ENCODE results near the gene DLG2.

The DLG2 gene

GRCh38 chr11:84580428-84580827, 1046.7 kb downstream of the DLG2 start:
- no peak for DNase-seq (ENCODE audit: low read depth in 2 of 2)
- H3K4me3 ChIP-seq (replicated peaks in 1 of 2; ENCODE audit: low read depth in 2 of 2, low read length in 2 of 2), result no peak overlapping the region
- TF ChIP-seq CTCF (IDR thresholded peaks at IDR 0.05; ENCODE audit: low read depth, low read length), result no peak

DNA sequence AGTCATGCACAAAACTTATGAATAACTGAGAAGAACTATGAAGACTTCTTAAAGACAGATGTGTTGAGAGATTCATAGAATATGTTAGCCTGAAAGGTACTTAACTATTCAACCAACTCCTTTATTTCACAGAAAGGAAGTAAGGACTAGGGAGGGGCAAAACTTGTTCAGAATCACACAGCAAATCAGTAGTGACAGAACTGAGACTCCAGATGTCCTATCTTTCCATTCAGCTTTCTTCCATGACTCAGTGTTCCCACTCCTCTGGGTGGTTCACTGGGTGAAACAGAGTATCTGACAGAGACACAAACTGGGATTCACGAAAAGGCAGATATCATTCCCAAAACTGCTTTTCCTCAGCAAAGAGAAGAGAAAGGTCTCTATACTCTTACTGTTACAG, 1053.3 kb downstream of the DLG2 start:
- no peak for TF ChIP-seq CTCF (IDR thresholded peaks at IDR 0.05; ENCODE audit: low read depth, low read length)
- H3K4me3 ChIP-seq (replicated peaks in 1 of 2; ENCODE audit: low read depth in 2 of 2, low read length in 2 of 2), result no peak overlapping the region

DNA sequence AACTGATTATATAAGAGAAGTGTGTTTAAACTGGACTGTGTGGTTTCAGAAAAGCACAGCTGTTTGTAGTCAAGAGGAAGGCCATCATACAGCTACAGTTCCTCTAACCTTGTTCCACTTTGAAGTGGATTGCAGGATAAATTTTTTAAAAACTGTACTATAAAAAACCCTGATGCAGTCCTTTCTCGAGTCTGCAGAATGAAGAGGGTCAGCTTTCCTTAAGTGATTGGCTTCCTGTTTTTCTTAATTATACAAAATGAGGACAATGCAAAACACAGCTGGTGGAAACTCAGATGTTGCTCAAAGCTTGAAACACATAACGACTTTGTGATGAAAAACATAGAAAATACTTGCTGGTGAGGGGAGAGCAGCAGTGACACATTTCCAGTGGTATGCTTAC, 1060.5 kb downstream of the DLG2 start:
- TF ChIP-seq CTCF (IDR thresholded peaks at IDR 0.05; ENCODE audit: low read depth, low read length), result no peak

More for the DNA sequence above, 1053.3 kb downstream of the DLG2 start:
- DNase-seq (ENCODE audit: low read depth in 2 of 2), result no peak

DNA sequence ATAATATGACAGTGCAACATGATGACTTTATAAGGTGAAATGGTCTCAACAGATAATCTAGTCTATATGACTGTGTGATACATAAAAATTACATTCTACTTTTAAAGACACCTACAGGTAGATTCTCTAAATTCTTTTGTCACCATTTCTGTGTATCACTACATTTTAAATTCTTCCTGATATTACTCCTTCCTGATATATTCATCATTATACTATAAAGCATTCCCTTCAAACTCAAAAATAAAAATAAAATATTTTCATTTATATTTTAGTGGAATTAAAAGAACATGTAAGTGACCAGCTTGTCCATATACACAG, 1062.3 kb downstream of the DLG2 start:
- H3K4me3 ChIP-seq (replicated peaks in 1 of 2; ENCODE audit: low read depth in 2 of 2, low read length in 2 of 2), result no peak overlapping the region
- no peak for DNase-seq (ENCODE audit: low read depth in 2 of 2)
- TF ChIP-seq CTCF (IDR thresholded peaks at IDR 0.05; ENCODE audit: low read depth, low read length), result no peak

More for the DNA sequence above, 1060.5 kb downstream of the DLG2 start:
- no peak for DNase-seq (ENCODE audit: low read depth in 2 of 2)
- H3K4me3 ChIP-seq (replicated peaks in 1 of 2; ENCODE audit: low read depth in 2 of 2, low read length in 2 of 2), result no peak overlapping the region

DNA sequence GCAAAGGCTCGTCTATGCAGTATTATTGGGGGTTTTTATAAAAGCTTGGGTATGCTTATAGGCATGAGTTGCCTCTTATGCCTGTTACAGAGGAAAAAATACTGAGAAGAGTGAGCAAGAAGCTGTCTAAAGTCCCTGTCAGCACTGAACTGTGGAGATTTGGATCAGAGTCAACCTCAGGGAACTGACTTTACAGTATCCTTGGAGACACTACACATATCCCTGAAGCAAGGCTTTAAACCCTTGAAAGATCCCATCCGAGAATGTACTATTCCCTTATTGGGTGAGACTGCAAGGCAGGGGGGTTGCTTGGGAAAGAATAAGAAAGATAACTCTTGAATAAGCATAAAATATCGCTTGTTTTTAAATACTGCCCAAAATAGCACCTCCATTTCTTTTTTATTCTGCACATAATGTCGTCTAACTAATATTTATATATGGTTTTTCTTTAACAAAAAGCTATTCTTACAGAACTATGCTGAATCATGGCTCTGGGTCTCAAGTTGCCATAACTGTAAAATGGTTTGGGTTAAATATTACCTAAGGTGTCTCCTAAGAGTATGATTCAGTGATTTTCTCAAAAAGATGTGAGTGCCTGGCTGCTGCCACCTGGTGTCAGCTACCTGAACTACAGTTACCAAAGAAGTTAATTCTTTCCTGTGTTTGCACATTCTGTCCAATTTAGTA, 1062.8 kb downstream of the DLG2 start:
- peak; percentile 77 for TF ChIP-seq CTCF (IDR thresholded peaks at IDR 0.05; ENCODE audit: low read depth, low read length)
- DNase-seq (ENCODE audit: low read depth in 2 of 2), result peak; percentile 62 to 75
- H3K4me3 ChIP-seq (replicated peaks in 1 of 2; ENCODE audit: low read depth in 2 of 2, low read length in 2 of 2), result no peak overlapping the region

DNA sequence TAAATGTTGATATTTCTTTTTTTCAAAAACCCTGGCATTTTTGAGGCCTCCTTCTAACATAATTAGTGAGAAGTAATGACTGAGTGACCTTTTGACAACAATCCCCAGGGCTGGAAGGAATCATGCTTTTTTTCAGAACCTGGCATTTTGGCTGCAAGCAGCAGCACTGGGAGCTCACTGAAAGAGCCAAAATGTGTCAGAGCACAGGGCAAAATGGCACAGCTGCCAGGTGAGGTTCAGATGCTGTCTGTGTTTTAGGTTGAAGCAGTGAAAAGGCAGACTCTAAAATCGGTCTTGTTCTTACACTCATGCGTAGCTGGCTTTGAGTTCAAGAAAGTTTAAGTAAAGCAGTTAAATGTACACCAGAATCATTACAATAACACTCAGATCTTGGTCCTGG, 1063.8 kb downstream of the DLG2 start:
- no peak overlapping the region for H3K4me3 ChIP-seq (replicated peaks in 1 of 2; ENCODE audit: low read depth in 2 of 2, low read length in 2 of 2)
- DNase-seq (ENCODE audit: low read depth in 2 of 2), result no peak
- TF ChIP-seq CTCF (IDR thresholded peaks at IDR 0.05; ENCODE audit: low read depth, low read length), result no peak

DNA sequence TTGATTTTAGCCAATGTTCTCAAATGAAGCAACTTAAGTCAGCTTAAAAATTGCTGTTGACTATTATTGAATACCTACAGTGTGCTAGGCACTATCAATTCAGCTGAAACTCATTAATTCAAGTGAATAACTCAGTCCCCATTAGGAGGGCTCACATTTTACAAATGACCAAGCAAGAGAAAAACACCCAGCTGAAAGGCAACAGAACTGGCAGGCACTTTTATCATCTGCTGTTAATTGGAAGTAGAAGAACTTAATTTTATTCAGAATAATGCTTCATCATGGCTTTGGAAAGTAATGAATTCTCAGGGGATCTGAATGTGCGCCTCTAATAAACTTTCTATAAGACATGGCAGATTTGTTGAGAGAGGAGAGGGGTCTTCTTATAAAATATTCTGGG, 1066.9 kb downstream of the DLG2 start:
- H3K4me3 ChIP-seq (replicated peaks in 1 of 2; ENCODE audit: low read depth in 2 of 2, low read length in 2 of 2), result no peak overlapping the region
- TF ChIP-seq CTCF (IDR thresholded peaks at IDR 0.05; ENCODE audit: low read depth, low read length), result no peak
- DNase-seq (ENCODE audit: low read depth in 2 of 2), result no peak
